HAP-1 (cell line): Measurements from ENCODE around the gene GRIK3.

Experiments
- DNase-seq, 2 experiments: peaks; one replicate each; pipeline ENCODE4 v3.0.0-alpha.2; 2016 to 2020; ENCODE audit warnings: low spot score in 2 of 2
- H3K27me3 ChIP-seq: fragments of 250-450 bp; sonication (Bioruptor Pico); 2 replicates; pipeline ENCODE4 v1.5.1; 2020; ENCODE audit warnings: low read depth, mild to moderate bottlenecking, moderate library complexity
- H3K36me3 ChIP-seq: fragments of 250-450 bp; sonication (Bioruptor Pico); replicated peaks from 2 replicates; pipeline ENCODE4 v1.5.1; 2020; ENCODE audit warnings: mild to moderate bottlenecking
- H3K4me1 ChIP-seq: fragments of 250-450 bp; sonication (Bioruptor Pico); 2 replicates; pipeline ENCODE4 v1.5.1; 2020; ENCODE audit warnings: mild to moderate bottlenecking
- H3K4me3 ChIP-seq: fragments of 250-450 bp; sonication (Bioruptor Pico); 2 replicates; pipeline ENCODE4 v1.5.1; 2020; ENCODE audit warnings: mild to moderate bottlenecking, moderate library complexity
- H3K9me3 ChIP-seq: fragments of 250-450 bp; sonication (Bioruptor Pico); 2 replicates; pipeline ENCODE4 v1.5.1; 2020; ENCODE audit warnings: mild to moderate bottlenecking, moderate library complexity
- in situ Hi-C: fragments of 300-500 bp; cut with MboI; formaldehyde crosslinking; loops from 3 replicates; pipeline ENCODE4 v1.14.3; 2020; ENCODE audit warnings: low sequenced_read_pairs, inconsistent platforms, mixed read lengths

GRIK3 gene

GRCh38 chr1:36814083-36814482 lies 220.2 kb downstream of the GRIK3 start:
- Histone ChIP-seq H3K27me3 (peaks cover 8% of the 10 kb centered on the region), H3K4me3 (no peak overlapping the region), H3K4me1 (no peaks in the 10 kb centered on the region), H3K9me3 (no peaks in the 10 kb centered on the region), H3K36me3 (no peaks in the 10 kb centered on the region)
- in situ Hi-C loops, result no loop called here
- no peak for DNase-seq

- DNase-seq, result no peak
- Histone ChIP-seq H3K27me3 (peaks cover 8% of the 10 kb centered on the region), H3K36me3 (no peaks in the 10 kb centered on the region), H3K4me1 (no peaks in the 10 kb centered on the region), H3K9me3 (no peaks in the 10 kb centered on the region), H3K4me3 (no peak overlapping the region)
- in situ Hi-C loops, result no loop called here
Measured at GRCh38 chr1:36807262-36807661, 227.1 kb downstream of the GRIK3 start.

GRCh38 chr1:36805979-36806640 lies 228.2 kb downstream of the GRIK3 start:
- no peaks in the 10 kb centered on the region for H3K9me3 ChIP-seq
- DNase-seq, result no peak
- no peaks in the 10 kb centered on the region for H3K4me1 ChIP-seq
- peaks cover 3% of the 10 kb centered on the region; the same call in 1 of the 2 replicates for H3K27me3 ChIP-seq
- in situ Hi-C loops, result no loop called here
- H3K36me3 ChIP-seq, result no peaks in the 10 kb centered on the region
- no peak overlapping the region for H3K4me3 ChIP-seq

- H3K27me3 ChIP-seq, result peaks cover under 1% of the 10 kb centered on the region; the same call in 1 of the 2 replicates
- DNase-seq, result no peak
- in situ Hi-C loops, result no loop called here
- H3K4me1 ChIP-seq, result no peaks in the 10 kb centered on the region
- no peaks in the 10 kb centered on the region for H3K9me3 ChIP-seq
- H3K36me3 ChIP-seq, result no peaks in the 10 kb centered on the region
- no peak overlapping the region for H3K4me3 ChIP-seq
Measured at GRCh38 chr1:36804669-36805314, 229.5 kb downstream of the GRIK3 start.

- Histone ChIP-seq H3K36me3 (no peaks in the 10 kb centered on the region), H3K4me3 (no peak overlapping the region), H3K4me1 (no peaks in the 10 kb centered on the region), H3K27me3 (peaks cover 2% of the 10 kb centered on the region; the same call in 1 of the 2 replicates), H3K9me3 (no peaks in the 10 kb centered on the region)
- DNase-seq, result no peak
- in situ Hi-C loops, result no loop called here
Measured at GRCh38 chr1:36803868-36804570, 230.3 kb downstream of the GRIK3 start.

GRCh38 chr1:36802018-36802417 lies 232.3 kb downstream of the GRIK3 start:
- Histone ChIP-seq H3K36me3 (no peaks in the 10 kb centered on the region), H3K27me3 (0 out of 2 replicates have a peak, but pooled peaks cover 2% of the 10 kb centered on the region), H3K4me1 (no peaks in the 10 kb centered on the region), H3K9me3 (no peaks in the 10 kb centered on the region), H3K4me3 (no peak overlapping the region)
- no peak for DNase-seq
- in situ Hi-C loops, result no loop called here

GRCh38 chr1:36797761-36798160 lies 236.6 kb downstream of the GRIK3 start:
- in situ Hi-C loops, result no loop called here
- Histone ChIP-seq H3K27me3 (0 out of 2 replicates have a peak, but pooled peaks cover 2% of the 10 kb centered on the region), H3K4me1 (no peaks in the 10 kb centered on the region), H3K9me3 (no peaks in the 10 kb centered on the region), H3K4me3 (no peak overlapping the region), H3K36me3 (no peaks in the 10 kb centered on the region)
- DNase-seq, result no peak

GRCh38 chr1:36796733-36797132 lies 237.6 kb downstream of the GRIK3 start:
- Histone ChIP-seq H3K9me3 (no peaks in the 10 kb centered on the region), H3K27me3 (0 out of 2 replicates have a peak, but pooled peaks cover 2% of the 10 kb centered on the region), H3K4me1 (no peaks in the 10 kb centered on the region), H3K4me3 (no peak overlapping the region), H3K36me3 (no peaks in the 10 kb centered on the region)
- in situ Hi-C loops, result no loop called here
- DNase-seq, result no peak

GRCh38 chr1:36796106-36796590 lies 238.2 kb downstream of the GRIK3 start:
- H3K36me3 ChIP-seq, result no peaks in the 10 kb centered on the region
- H3K4me3 ChIP-seq, result no peak overlapping the region
- H3K27me3 ChIP-seq, result 0 out of 2 replicates have a peak, but pooled peaks cover 2% of the 10 kb centered on the region
- in situ Hi-C loops, result no loop called here
- H3K9me3 ChIP-seq, result no peaks in the 10 kb centered on the region
- DNase-seq, result no peak
- no peaks in the 10 kb centered on the region for H3K4me1 ChIP-seq

- no peaks in the 10 kb centered on the region for H3K36me3 ChIP-seq
- H3K4me1 ChIP-seq, result no peaks in the 10 kb centered on the region
- no peaks in the 10 kb centered on the region for H3K9me3 ChIP-seq
- in situ Hi-C loops, result no loop called here
- no peaks in the 10 kb centered on the region for H3K27me3 ChIP-seq
- H3K4me3 ChIP-seq, result no peak overlapping the region
- DNase-seq, result no peak
Measured at GRCh38 chr1:36794460-36794859, 239.9 kb downstream of the GRIK3 start.

GRCh38 chr1:36793452-36793851 lies 240.9 kb downstream of the GRIK3 start:
- Histone ChIP-seq H3K27me3 (no peaks in the 10 kb centered on the region), H3K36me3 (no peaks in the 10 kb centered on the region), H3K9me3 (no peaks in the 10 kb centered on the region), H3K4me1 (no peaks in the 10 kb centered on the region), H3K4me3 (no peak overlapping the region)
- in situ Hi-C loops, result no loop called here
- DNase-seq, result no peak

GRCh38 chr1:36792292-36792691 lies 242.0 kb downstream of the GRIK3 start:
- Histone ChIP-seq H3K36me3 (no peaks in the 10 kb centered on the region), H3K4me3 (no peak overlapping the region), H3K4me1 (no peaks in the 10 kb centered on the region), H3K27me3 (0 out of 2 replicates have a peak, but pooled peaks cover 5% of the 10 kb centered on the region), H3K9me3 (no peaks in the 10 kb centered on the region)
- in situ Hi-C loops, result no loop called here
- DNase-seq, result no peak

GRCh38 chr1:36790191-36790590 lies 244.1 kb downstream of the GRIK3 start:
- no peak overlapping the region for H3K4me3 ChIP-seq

GRCh38 chr1:36789535-36789934 lies 244.8 kb downstream of the GRIK3 start:
- Histone ChIP-seq H3K36me3 (no peaks in the 10 kb centered on the region), H3K9me3 (no peaks in the 10 kb centered on the region), H3K4me3 (no peak overlapping the region), H3K27me3 (0 out of 2 replicates have a peak, but pooled peaks cover 8% of the 10 kb centered on the region), H3K4me1 (no peaks in the 10 kb centered on the region)
- in situ Hi-C loops, result no loop called here
- DNase-seq, result no peak

More at GRCh38 chr1:36790191-36790590, 244.1 kb downstream of the GRIK3 start:
- DNase-seq, result no peak
- in situ Hi-C loops, result no loop called here
- H3K36me3 ChIP-seq, result no peaks in the 10 kb centered on the region
- no peaks in the 10 kb centered on the region for H3K9me3 ChIP-seq
- H3K27me3 ChIP-seq, result 0 out of 2 replicates have a peak, but pooled peaks cover 8% of the 10 kb centered on the region
- H3K4me1 ChIP-seq, result no peaks in the 10 kb centered on the region
